GOT3 (cell line): ENCODE measurements around the gene CBX1.

ENCODE experiments used
- DNase-seq: peaks from one replicate; lab custom pipeline; 2025; ENCODE audit warnings: mixed read lengths; lab: John Stamatoyannopoulos, UW

The CBX1 gene

GRCh38 chr17:48025904-48026501 lies 75.3 kb downstream of the CBX1 start:
- peak; percentile 56 for DNase-seq

DNA sequence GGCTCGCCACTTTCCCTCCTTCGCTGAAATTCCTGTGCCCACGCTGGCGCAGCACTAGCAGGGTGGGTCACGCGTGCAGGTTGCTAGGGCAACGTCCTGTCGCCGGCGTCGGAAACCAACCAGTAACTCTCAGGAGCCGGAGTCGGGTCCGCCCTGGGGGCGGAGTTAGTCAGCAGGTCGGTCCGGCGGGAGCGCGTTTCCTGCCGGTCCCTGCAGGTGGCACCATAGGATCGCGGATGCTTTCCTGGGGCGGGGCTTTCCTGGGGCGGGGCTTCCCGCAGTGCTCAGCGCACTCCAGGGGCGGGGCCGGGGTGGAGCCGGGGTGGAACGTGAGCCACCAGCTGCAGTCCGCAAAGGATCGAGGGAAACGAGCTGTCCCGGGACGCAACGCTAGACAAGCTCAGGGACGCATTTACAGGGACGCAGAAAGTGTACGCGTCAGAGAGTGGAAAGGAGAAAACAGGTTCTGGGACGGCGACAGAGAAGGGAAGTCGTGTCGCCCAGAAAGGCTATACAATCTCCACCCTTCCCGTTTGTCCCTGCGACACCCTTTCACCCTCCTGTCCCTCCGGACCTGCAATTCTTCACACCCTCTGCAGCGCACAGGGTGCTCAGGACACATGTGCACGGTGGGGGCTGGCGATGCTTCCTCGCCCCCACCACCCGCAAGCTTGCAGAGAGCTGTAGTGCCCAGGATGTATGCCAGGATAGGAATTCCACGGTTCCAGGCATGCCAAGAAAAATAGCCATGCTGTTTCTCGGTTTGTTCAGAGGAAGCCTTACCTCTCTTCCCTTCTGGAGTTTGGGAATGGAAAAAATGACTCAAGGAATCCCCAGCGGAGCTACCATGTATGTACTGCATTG lies 76.0 kb downstream of the CBX1 start:
- peak; percentile 99 for DNase-seq

- no peak for DNase-seq
These were observed 76.9 kb downstream of the CBX1 start for GRCh38 chr17:48024149-48025039.

DNA sequence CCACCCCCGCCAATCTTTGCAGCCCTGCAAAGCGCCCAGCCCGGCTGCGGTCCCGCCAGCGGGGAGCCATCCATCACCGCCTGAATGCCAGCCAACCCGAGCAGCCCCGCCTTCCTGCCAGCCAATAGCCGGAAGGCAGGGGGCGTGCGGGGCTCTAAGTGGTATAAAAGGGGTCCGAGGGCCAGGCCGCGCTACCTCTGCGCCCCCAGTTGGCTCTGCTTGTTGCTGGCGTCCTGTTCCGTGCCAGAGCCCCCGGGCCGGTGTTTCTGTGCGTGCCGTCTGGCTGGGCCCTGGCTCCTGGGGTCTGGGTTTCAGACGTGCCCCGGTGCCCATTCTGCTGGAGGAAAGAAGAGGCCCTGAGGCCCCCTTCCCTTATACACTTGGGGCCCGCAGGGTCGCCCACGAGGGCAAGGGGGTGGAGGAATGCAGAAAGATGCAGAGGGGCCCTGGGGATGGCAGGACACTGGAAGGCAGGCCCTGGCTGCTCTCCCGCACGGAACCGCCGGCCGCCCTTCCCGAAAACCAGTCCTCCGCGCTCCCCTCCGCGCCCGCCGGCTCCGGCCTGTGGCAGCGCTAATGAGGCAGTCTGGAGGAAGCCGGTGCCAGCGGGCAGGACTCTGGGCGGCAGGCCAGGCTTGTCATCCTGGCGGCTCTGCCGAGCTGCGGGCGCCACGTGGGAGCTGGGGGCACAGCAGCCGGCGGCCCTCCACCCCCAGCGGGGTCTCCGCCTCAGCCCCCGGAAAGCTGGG lies 77.7 kb downstream of the CBX1 start:
- peak; percentile 65 for DNase-seq

- no peak for DNase-seq
These were observed 78.4 kb downstream of the CBX1 start for GRCh38 chr17:48022901-48023300.

- DNase-seq = no peak
These were observed 79.3 kb downstream of the CBX1 start for GRCh38 chr17:48021934-48022333.
